Stimulated activated CD4-positive, alpha-beta T cell treated with anti-CD3 and anti-CD28 coated beads, Interleukin-2, amount 100 ng/mL, for 48 hours (primary cell): ENCODE measurements around the gene CLDN17.

ENCODE experiments used
- DNase-seq, 2 donors: peaks; one replicate each; pipeline ENCODE4 v3.0.0-alpha.2; 2020

Gene CLDN17

DNA sequence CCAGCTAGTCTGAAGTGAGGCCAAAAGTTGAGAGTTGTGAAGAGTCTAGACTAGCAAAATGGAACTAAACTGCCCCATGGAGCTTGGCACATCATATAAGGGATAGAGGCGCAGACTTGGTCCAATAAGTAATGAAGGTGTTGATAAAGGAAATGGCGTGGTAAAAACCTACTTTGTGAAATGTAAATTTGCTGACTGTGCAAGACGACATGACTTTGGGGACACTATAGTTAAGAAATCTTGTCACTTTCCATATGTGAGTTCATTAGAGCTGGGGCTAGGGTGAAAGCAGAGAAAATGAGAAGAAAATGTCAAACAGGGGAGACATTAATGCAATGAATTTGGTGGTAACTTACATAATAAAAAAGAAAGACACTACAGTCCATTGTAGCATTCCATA, 50.1 kb downstream of the CLDN17 start:
- no peak for DNase-seq
